Fibroblast of lung (primary cell): ENCODE data around the gene CCDC85A. TPM values are rescaled to one million over a fixed set of nuclear protein-coding genes. Genes with fewer than 3 reads are reported as not detected.
A peak's percentile ranks its signal among the peaks of the same experiment; 100 is the strongest.

Source experiments
- DNase-seq, 2 donors: peaks; one replicate each; pipeline versions ENCODE4 v3.0.0 to v3.0.0-alpha.2; 2010; ENCODE audit warnings: low read depth in 2 of 2
- H2AFZ ChIP-seq: 2 replicates; pipeline ENCODE4 v1.5.1; 2012; ENCODE audit warnings: low read length, control low read depth, inconsistent platforms
- H3K27ac ChIP-seq: 2 replicates; pipeline ENCODE4 v1.5.1; 2011; ENCODE audit warnings: low read length, control low read depth; ENCODE audit not compliant: insufficient read depth
- H3K27me3 ChIP-seq: 2 replicates; pipeline ENCODE4 v1.5.1; 2011; ENCODE audit warnings: mild to moderate bottlenecking, low read length; ENCODE audit not compliant: control insufficient read depth, insufficient read depth
- H3K36me3 ChIP-seq: 2 replicates; pipeline ENCODE4 v1.5.1; 2011; ENCODE audit warnings: low read length; ENCODE audit not compliant: control insufficient read depth, insufficient read depth
- H3K4me1 ChIP-seq: 2 replicates; pipeline ENCODE4 v1.5.1; 2011; ENCODE audit warnings: low read length; ENCODE audit not compliant: control insufficient read depth, insufficient read depth; ENCODE audit errors: extremely low read depth
- H3K4me2 ChIP-seq: 2 replicates; pipeline ENCODE4 v1.5.1; 2011; ENCODE audit warnings: low read length, control low read depth; ENCODE audit not compliant: insufficient read depth; ENCODE audit errors: extremely low read depth
- H3K4me3 ChIP-seq, 4 experiments: fragments of 200-600 bp in 1 of 4; sonication (generic) in 1 of 4; replicated peaks in 1 of 4; 2 replicates each; pipeline ENCODE4 v1.5.1; 2011 to 2016; ENCODE audit warnings: low read length in 4 of 4, low read depth in 3 of 4, mild to moderate bottlenecking in 3 of 4, control low read depth in 2 of 4, inconsistent platforms in 1 of 4, mixed read lengths in 1 of 4; ENCODE audit not compliant: insufficient read depth in 1 of 4; ENCODE audit errors: control extremely low read depth in 1 of 4
- H3K79me2 ChIP-seq: 2 replicates; pipeline ENCODE4 v1.5.1; 2012; ENCODE audit warnings: mild to moderate bottlenecking, low read length, inconsistent platforms; ENCODE audit not compliant: control insufficient read depth, insufficient read depth
- H3K9ac ChIP-seq: 2 replicates; pipeline ENCODE4 v1.5.1; 2011; ENCODE audit warnings: mild to moderate bottlenecking, low read length, control low read depth; ENCODE audit not compliant: insufficient read depth
- H3K9me3 ChIP-seq: 2 replicates; pipeline ENCODE4 v1.5.1; 2012; ENCODE audit warnings: low read depth, low read length; ENCODE audit not compliant: control insufficient read depth, insufficient read depth
- H4K20me1 ChIP-seq: 2 replicates; pipeline ENCODE4 v1.5.1; 2011; ENCODE audit warnings: low read length; ENCODE audit not compliant: control insufficient read depth, insufficient read depth; ENCODE audit errors: extremely low read depth
- EZH2 ChIP-seq: IDR thresholded peaks from 2 replicates; pipeline ENCODE4 v1.5.1; 2012; ENCODE audit warnings: low read length, control low read depth, mild to moderate bottlenecking; ENCODE audit errors: missing control alignments
- polyA plus RNA-seq, 2 donors: library from polyadenylated mRNA; depleted of rRNA in 1 of 2; stranded (reverse) in 1 of 2; unstranded in 1 of 2; fragments of >200 nt; gene quantifications; 2 replicates each; pipeline ENCODE4 v1.2.1, GENCODE V29; 2011 to 2012; ENCODE audit warnings: missing spikeins in 1 of 2
- total RNA-seq: library from RNA; depleted of rRNA; stranded (reverse); fragments of >200 nt; gene quantifications from 2 replicates; pipeline ENCODE4 v1.2.1, GENCODE V29; 2014
- TF ChIP-seq, protein P1 (sequence below), 2 donors: IDR thresholded peaks in 1 of 2; conservative IDR thresholded peaks in 1 of 2; 1 replicate in 1 of 2; 2 replicates in 1 of 2; pipeline ENCODE4 v1.5.1; 2011 to 2012; ENCODE audit warnings: low read length in 2 of 2, control low read depth in 1 of 2, inconsistent platforms in 1 of 2, low read depth in 1 of 2, mild to moderate bottlenecking in 1 of 2

CCDC85A gene
- total and polyA plus RNA-seq, 2 donors (not counting 1 experiment from before 2014, with no cell fraction given): 0.03 TPM; not detected in 1

DNA sequence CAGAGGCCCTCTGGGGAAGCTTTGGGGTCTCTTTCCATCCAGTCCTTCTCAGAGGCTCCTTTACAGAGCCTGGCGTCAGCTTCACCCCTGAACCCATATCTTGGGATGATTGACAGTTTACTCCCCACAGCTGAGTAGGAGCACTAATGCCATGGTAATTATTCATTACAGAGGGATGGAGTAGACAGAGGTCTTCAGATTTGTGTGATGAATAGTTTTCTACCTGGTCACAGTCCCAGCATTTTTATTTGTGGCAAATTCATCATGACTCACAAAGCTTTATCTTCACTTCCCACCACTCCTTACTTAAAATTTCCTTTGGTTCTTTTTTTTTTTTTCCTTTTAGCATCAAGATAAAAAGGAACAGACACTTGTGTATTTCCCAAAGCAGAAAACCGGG, 104.2 kb downstream of the CCDC85A start:
- Histone ChIP-seq H4K20me1 (no peaks in the 10 kb centered on the region), H3K36me3 (no peaks in the 10 kb centered on the region), H3K4me3 (no peak overlapping the region), H3K27ac (no peak overlapping the region), H3K27me3 (no peaks in the 10 kb centered on the region), H2AFZ (no peak overlapping the region), H3K4me2 (no peak overlapping the region), H3K79me2 (no peaks in the 10 kb centered on the region), H3K4me1 (no peaks in the 10 kb centered on the region), H3K9me3 (no peaks in the 10 kb centered on the region), H3K9ac (no peak overlapping the region)
- peak in 1 of 2 donors; percentile 88 for DNase-seq
- TF ChIP-seq, protein P1, sequence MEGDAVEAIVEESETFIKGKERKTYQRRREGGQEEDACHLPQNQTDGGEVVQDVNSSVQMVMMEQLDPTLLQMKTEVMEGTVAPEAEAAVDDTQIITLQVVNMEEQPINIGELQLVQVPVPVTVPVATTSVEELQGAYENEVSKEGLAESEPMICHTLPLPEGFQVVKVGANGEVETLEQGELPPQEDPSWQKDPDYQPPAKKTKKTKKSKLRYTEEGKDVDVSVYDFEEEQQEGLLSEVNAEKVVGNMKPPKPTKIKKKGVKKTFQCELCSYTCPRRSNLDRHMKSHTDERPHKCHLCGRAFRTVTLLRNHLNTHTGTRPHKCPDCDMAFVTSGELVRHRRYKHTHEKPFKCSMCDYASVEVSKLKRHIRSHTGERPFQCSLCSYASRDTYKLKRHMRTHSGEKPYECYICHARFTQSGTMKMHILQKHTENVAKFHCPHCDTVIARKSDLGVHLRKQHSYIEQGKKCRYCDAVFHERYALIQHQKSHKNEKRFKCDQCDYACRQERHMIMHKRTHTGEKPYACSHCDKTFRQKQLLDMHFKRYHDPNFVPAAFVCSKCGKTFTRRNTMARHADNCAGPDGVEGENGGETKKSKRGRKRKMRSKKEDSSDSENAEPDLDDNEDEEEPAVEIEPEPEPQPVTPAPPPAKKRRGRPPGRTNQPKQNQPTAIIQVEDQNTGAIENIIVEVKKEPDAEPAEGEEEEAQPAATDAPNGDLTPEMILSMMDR (conservative IDR thresholded peaks at IDR 0.05 in 1 of 2, IDR thresholded peaks at IDR 0.05 in 1 of 2; ENCODE audit: low read depth in 1 of 2, low read length in 2 of 2): no peak
- TF ChIP-seq EZH2: no peak

DNA sequence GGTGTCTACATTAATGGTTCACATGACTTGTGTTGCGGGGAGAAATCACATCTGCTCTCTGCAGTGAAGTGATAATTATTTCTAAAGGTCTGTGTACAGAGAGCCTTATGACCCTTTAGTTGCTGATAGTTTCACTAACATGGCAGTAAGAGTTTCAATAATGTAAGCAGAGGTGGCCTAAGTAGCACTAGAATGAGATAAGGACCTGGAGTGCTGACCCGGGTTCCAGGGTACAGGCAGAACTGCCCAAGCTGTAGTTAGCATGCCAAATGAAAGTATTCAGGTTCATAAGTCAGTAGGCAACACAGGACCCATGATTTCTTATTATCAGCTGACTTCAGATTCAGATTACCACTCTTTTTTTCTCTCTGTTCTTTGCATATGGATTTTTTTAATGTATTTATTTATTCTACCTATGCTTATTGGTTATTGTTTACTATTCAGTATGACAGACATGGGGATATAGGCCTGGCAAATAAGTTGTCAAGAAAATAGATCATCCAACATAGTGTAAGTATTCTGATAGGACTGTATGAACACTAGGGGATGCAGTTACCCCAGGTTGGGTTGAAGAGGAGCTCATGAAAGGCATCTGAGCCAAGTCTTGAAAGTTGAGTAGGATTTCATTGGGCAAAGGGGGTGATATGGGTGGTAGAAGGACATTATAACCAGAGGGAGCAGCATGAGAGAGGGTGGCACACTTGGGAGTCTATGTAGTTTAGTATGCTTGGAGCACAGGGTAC, 105.2 kb downstream of the CCDC85A start:
- Histone ChIP-seq H3K4me2 (no peak overlapping the region), H3K79me2 (no peaks in the 10 kb centered on the region)
- DNase-seq: peak in 1 of 2 donors; percentile 7

DNA sequence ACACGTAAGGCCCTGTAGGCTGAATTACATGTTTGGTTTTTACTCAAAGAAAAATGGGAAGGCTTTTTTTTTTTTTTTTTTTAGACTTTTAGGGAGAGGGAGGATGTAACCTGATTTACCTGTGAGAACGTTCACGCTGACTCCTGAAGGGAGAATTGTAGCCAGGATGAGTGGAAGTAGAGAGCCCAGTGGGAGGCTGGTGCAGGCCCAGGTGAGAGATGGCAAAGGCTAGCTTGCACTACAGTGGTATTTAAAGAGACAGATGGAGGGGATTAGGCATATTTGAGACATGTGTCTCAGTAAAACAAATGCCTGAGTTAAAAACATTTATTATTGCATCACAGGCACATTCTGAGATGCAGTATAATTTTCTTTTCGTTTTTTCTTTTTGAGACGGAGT, 107.9 kb downstream of the CCDC85A start:
- Histone ChIP-seq H3K4me1 (no peaks in the 10 kb centered on the region), H4K20me1 (no peaks in the 10 kb centered on the region)
- no peak for DNase-seq

More for the DNA sequence above, 105.2 kb downstream of the CCDC85A start:
- Histone ChIP-seq H2AFZ (no peak overlapping the region), H3K27me3 (no peaks in the 10 kb centered on the region), H3K9me3 (no peaks in the 10 kb centered on the region), H3K4me1 (no peaks in the 10 kb centered on the region), H3K4me3 (no peak overlapping the region), H3K36me3 (no peaks in the 10 kb centered on the region), H4K20me1 (no peaks in the 10 kb centered on the region), H3K9ac (no peak overlapping the region), H3K27ac (no peak overlapping the region)
- TF ChIP-seq, protein P1 (conservative IDR thresholded peaks at IDR 0.05 in 1 of 2, IDR thresholded peaks at IDR 0.05 in 1 of 2; ENCODE audit: low read depth in 1 of 2, low read length in 2 of 2): no peak
- TF ChIP-seq EZH2: no peak

More for the DNA sequence above, 107.9 kb downstream of the CCDC85A start:
- no peaks in the 10 kb centered on the region for H3K27me3 ChIP-seq
- TF ChIP-seq, protein P1 (conservative IDR thresholded peaks at IDR 0.05 in 1 of 2, IDR thresholded peaks at IDR 0.05 in 1 of 2; ENCODE audit: low read depth in 1 of 2, low read length in 2 of 2): no peak
- TF ChIP-seq EZH2: no peak
- no peak overlapping the region for H3K27ac ChIP-seq
- H3K4me2 ChIP-seq: no peak overlapping the region
- no peak overlapping the region for H2AFZ ChIP-seq
- H3K4me3 ChIP-seq: no peak overlapping the region
- H3K9ac ChIP-seq: no peak overlapping the region
- no peaks in the 10 kb centered on the region for H3K36me3 ChIP-seq
- no peaks in the 10 kb centered on the region for H3K9me3 ChIP-seq
- no peaks in the 10 kb centered on the region for H3K79me2 ChIP-seq
